Measurements from ENCODE around the gene TMIGD3.

TMIGD3 gene

DNA sequence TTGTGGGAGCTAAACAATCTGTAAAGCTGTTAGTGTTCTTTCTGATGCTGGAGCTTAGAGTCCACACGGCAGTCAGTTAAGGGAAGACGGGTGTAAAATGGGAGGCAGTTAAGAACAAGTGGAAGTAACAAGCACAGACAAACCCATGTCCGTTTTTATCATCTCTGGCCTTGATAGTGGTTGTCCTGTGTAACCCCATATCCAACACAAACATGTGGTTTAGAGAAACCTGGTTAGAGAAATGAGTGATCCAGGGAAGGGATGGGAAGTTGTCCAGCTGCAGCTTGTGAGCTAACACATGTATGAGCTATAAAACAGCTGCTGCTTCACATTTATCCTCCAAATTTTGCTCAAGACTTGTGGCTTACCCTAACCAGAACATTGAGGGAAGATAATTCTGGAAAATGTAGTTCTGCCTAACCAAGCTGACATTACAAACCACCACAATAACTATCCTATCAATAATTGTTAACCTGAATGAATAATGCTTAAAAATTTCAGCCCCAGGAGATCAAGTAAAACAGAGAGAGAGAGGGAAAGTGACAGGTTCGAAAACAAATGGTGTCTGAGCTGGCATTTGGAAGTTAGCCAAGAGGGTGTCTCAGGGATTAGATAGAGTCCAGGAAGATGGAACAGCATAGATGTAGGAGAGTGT is 40.3 kb downstream of the TMIGD3 start:
- in situ Hi-C loops (cut with HindIII; ENCODE audit: low sequenced_read_pairs), result no loop called here
- peak; percentile 50 for DNase-seq (ENCODE audit: low read depth, low spot score)
- TF ChIP-seq, protein P1, sequence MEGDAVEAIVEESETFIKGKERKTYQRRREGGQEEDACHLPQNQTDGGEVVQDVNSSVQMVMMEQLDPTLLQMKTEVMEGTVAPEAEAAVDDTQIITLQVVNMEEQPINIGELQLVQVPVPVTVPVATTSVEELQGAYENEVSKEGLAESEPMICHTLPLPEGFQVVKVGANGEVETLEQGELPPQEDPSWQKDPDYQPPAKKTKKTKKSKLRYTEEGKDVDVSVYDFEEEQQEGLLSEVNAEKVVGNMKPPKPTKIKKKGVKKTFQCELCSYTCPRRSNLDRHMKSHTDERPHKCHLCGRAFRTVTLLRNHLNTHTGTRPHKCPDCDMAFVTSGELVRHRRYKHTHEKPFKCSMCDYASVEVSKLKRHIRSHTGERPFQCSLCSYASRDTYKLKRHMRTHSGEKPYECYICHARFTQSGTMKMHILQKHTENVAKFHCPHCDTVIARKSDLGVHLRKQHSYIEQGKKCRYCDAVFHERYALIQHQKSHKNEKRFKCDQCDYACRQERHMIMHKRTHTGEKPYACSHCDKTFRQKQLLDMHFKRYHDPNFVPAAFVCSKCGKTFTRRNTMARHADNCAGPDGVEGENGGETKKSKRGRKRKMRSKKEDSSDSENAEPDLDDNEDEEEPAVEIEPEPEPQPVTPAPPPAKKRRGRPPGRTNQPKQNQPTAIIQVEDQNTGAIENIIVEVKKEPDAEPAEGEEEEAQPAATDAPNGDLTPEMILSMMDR (IDR thresholded peaks at IDR 0.05; ENCODE audit: low read depth, low read length), result no peak
- no peak overlapping the region for H3K4me3 ChIP-seq (ENCODE audit: low read depth, low read length)

DNA sequence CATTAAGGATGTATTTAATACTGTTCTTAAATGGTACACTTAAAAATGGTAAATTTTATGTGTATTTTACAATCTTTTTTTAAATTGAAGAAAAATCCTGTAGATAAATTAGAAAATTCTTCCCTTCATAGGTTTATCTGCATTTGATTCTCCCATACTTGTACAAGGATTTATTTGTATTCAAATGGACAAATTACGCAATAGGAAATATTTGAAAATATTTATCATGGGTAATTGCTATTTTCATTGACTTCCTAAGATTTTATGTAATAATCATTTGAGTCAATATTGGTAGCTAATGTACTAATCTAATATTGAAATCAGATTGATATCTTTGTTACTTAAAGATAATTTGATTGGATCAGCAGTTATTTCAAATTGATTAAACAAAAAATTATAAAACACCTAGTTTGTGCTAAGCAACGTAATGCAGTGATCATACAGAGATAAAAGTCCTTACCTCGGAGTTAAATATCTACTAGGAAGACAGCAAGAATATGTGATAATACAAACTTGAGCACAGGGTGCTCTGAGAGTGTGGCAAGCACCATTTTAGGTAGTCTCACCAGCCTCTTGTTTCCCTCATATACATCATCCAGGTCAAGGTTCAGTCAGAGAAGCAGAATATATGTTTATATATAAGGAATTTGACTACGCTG is 40.9 kb downstream of the TMIGD3 start:
- no peak overlapping the region for H3K4me3 ChIP-seq (ENCODE audit: low read depth, low read length)
- in situ Hi-C loops (cut with HindIII; ENCODE audit: low sequenced_read_pairs), result no loop called here
- TF ChIP-seq, protein P1 (IDR thresholded peaks at IDR 0.05; ENCODE audit: low read depth, low read length), result no peak
- no peak for DNase-seq (ENCODE audit: low read depth, low spot score)

DNA sequence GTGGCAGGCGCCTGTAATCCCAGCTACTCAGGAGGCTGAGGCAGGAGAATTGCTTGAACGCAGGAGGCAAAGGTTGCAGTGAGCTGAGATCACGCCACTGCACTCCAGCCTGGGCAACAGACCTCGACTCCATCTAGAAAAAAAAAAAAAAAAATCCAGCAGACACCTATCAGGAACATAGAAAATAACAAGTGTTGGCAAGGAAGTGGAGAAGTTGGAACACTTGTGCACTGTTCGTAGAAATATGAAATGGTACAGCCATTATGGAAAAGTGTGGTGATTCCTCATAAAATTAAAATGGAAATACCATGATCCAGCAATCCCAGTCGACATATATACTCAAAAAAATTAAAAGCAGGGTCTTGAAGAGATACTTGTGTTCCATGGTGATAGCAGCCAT is 41.7 kb downstream of the TMIGD3 start:
- in situ Hi-C loops (cut with HindIII; ENCODE audit: low sequenced_read_pairs), result no loop called here
- DNase-seq (ENCODE audit: low read depth, low spot score), result no peak
- TF ChIP-seq, protein P1 (IDR thresholded peaks at IDR 0.05; ENCODE audit: low read depth, low read length), result no peak
- no peak overlapping the region for H3K4me3 ChIP-seq (ENCODE audit: low read depth, low read length)

DNA sequence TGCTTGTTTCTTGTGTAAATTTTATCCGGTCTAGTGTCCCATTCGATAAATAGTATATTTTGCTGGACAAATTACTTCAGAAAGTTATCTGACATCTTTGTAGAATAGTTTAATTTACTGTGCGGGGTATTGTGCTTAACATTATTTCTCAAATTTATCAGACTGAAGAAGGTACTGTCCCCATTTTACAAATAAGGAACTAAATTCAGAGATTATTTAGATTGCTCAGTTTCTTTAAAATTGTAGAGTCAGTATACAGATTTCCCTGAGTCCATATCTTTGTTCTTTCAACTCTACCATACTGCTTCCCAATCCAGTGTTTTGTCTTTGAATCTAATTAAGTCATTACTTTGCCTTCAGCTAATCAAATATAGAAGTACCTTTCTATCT is 47.8 kb downstream of the TMIGD3 start:
- no peak overlapping the region for H3K4me3 ChIP-seq (ENCODE audit: low read depth, low read length)
- TF ChIP-seq, protein P1 (IDR thresholded peaks at IDR 0.05; ENCODE audit: low read depth, low read length), result no peak
- no peak for DNase-seq (ENCODE audit: low read depth, low spot score)
- in situ Hi-C loops (cut with HindIII; ENCODE audit: low sequenced_read_pairs), result no loop called here

DNA sequence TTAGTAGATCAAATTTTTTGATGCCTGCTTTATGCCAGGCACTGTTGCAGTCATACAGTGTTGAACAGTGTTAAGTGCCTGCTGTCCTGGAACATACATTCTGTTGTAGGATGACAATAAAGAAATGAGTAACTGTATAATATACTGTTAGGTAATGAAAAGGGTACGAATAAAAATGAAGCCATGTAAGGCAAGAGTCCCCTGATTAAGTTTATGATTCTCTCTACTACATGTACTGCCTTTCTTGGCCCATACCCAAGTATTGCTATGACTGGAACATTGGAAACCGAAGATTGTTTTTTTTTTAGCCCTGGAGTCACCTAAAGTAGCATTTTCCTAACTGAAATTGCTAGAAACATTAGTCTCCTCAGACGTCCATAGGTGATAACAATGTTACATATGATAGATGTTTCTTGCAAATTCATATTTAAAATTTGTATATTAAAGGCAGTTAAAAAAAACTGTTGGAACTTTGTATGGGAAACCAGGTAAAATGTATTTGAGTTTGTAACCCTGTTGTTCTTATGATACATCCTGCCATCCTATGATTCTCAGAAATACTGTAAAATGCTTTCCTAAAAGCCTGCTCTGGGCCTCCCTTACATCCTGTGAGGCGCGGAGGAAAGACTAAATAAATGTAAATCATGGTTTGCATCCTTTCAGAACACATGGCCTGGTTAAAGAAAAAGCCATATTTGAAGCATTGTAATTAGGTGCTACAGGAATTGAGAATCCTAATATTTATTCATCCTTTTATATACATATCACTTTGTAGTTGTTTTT is 48.4 kb downstream of the TMIGD3 start:
- TF ChIP-seq, protein P1 (IDR thresholded peaks at IDR 0.05; ENCODE audit: low read depth, low read length), result no peak
- no peak for DNase-seq (ENCODE audit: low read depth, low spot score)
- in situ Hi-C loops (cut with HindIII; ENCODE audit: low sequenced_read_pairs), result no loop called here

DNA sequence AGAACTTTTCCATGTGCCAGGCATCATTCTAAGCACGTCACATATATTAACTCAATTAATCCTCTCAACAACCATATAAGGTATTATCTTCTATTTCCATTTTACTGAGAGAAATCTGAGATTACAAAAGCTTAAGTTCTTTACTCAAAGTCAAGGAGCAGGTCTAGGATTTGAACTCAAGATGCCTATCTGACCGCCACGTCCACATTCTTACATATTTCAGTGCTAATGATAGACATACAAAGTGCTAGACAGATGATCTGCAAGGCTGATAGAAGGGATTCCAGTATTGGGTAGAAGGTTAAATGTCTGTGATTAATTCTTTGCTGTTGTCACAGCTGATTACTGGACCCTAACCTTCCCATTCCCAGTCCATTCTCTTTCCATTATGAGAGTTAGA is 49.7 kb downstream of the TMIGD3 start:
- TF ChIP-seq, protein P1 (IDR thresholded peaks at IDR 0.05; ENCODE audit: low read depth, low read length), result no peak
- no peak for DNase-seq (ENCODE audit: low read depth, low spot score)
- in situ Hi-C loops (cut with HindIII; ENCODE audit: low sequenced_read_pairs), result no loop called here
- H3K4me3 ChIP-seq (ENCODE audit: low read depth, low read length), result no peak overlapping the region

More for the DNA sequence above, 48.4 kb downstream of the TMIGD3 start:
- no peak overlapping the region for H3K4me3 ChIP-seq (ENCODE audit: low read depth, low read length)

Data from astrocyte of the spinal cord (primary cell).